Transverse colon (tissue), 3 donors: ENCODE measurements around the gene SPINK4.

ENCODE experiments used
- POLR2A ChIP-seq: fragments of 450-650 bp; IDR thresholded peaks from one replicate; pipeline ENCODE4 v1.6.1; 2016; ENCODE audit warnings: antibody characterized with exemption, mild to moderate bottlenecking, moderate library complexity
- TF ChIP-seq, protein P1 (sequence below), 5 experiments: fragments of 200-600 bp in 3 of 5; fragments of 450-650 bp in 2 of 5; sonication (generic) in 3 of 5; IDR thresholded peaks; 1 replicate in 2 of 5; 2 replicates in 3 of 5; pipeline ENCODE4 v1.5.1; 2016 to 2017; ENCODE audit warnings: antibody characterized with exemption in 5 of 5, inconsistent platforms in 3 of 5, mild to moderate bottlenecking in 2 of 5, moderate library complexity in 1 of 5

DNA sequence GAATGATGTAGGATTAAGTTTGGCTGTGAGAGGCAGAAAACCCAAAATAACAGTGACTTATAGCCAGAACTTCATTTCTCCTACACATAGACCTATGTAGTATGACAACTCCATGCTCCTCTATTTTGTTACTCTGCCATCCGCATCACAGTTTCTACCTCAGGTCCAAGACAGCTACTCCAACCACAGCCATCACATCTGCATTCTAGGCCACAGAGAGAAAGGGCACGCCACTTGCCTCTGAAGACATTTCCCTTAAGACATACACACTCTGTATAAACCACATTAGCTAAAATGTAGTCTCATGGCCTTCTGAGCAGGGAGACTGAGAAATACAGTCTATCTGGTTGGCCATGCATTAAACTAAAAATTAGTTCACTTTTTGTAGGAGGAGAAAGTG lies 10.0 kb downstream of the SPINK4 start:
- TF ChIP-seq, protein P1, sequence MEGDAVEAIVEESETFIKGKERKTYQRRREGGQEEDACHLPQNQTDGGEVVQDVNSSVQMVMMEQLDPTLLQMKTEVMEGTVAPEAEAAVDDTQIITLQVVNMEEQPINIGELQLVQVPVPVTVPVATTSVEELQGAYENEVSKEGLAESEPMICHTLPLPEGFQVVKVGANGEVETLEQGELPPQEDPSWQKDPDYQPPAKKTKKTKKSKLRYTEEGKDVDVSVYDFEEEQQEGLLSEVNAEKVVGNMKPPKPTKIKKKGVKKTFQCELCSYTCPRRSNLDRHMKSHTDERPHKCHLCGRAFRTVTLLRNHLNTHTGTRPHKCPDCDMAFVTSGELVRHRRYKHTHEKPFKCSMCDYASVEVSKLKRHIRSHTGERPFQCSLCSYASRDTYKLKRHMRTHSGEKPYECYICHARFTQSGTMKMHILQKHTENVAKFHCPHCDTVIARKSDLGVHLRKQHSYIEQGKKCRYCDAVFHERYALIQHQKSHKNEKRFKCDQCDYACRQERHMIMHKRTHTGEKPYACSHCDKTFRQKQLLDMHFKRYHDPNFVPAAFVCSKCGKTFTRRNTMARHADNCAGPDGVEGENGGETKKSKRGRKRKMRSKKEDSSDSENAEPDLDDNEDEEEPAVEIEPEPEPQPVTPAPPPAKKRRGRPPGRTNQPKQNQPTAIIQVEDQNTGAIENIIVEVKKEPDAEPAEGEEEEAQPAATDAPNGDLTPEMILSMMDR (IDR thresholded peaks at IDR 0.05): no peak
- TF ChIP-seq POLR2A: no peak
